Omental fat pad (tissue), 4 donors: ENCODE data around the gene TET2. TPM values are rescaled to one million over a fixed set of nuclear protein-coding genes. Genes with fewer than 3 reads are reported as not detected.

Experiments used
- ATAC-seq: fragments of 150-250 bp; one replicate; pipeline ENCODE4 v1.9.1; 2016; ENCODE audit warnings: mild to moderate bottlenecking, moderate library complexity; ENCODE audit not compliant: low FRiP score
- DNase-seq: peaks from one replicate; pipeline ENCODE4 v3.0.0-alpha.2; 2019; ENCODE audit warnings: low spot score
- total RNA-seq, 4 donors: library from RNA; depleted of rRNA; stranded (reverse); fragments of >200 nt; gene quantifications; one replicate each; pipeline ENCODE4 v1.1.0, GENCODE V29; 2016
- TF ChIP-seq, protein P1 (sequence below), 3 donors: fragments of 450-650 bp; IDR thresholded peaks; one replicate each; pipeline ENCODE4 v1.5.1; 2016 to 2017; ENCODE audit warnings: antibody characterized with exemption in 3 of 3, mild to moderate bottlenecking in 3 of 3, moderate library complexity in 2 of 3

Gene TET2
- total RNA-seq, result 10 to 100 TPM; 17.7 to 36.7 (median 22.1) TPM

DNA sequence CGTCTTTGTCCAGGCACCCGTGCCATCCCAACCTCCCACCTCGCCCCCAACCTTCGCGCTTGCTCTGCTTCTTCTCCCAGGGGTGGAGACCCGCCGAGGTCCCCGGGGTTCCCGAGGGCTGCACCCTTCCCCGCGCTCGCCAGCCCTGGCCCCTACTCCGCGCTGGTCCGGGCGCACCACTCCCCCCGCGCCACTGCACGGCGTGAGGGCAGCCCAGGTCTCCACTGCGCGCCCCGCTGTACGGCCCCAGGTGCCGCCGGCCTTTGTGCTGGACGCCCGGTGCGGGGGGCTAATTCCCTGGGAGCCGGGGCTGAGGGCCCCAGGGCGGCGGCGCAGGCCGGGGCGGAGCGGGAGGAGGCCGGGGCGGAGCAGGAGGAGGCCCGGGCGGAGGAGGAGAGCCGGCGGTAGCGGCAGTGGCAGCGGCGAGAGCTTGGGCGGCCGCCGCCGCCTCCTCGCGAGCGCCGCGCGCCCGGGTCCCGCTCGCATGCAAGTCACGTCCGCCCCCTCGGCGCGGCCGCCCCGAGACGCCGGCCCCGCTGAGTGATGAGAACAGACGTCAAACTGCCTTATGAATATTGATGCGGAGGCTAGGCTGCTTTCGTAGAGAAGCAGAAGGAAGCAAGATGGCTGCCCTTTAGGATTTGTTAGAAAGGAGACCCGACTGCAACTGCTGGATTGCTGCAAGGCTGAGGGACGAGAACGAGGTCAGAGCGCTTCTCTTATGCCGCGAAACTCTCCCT lies at the start of gene TET2:
TET2 (plus strand) TSS at position 601 of the 740 bp plus-strand sequence. CDS start 87,067 bp downstream, outside the sequence.
- peak; percentile 28 for DNase-seq
- ATAC-seq, result peak; percentile 82
- TF ChIP-seq, protein P1, sequence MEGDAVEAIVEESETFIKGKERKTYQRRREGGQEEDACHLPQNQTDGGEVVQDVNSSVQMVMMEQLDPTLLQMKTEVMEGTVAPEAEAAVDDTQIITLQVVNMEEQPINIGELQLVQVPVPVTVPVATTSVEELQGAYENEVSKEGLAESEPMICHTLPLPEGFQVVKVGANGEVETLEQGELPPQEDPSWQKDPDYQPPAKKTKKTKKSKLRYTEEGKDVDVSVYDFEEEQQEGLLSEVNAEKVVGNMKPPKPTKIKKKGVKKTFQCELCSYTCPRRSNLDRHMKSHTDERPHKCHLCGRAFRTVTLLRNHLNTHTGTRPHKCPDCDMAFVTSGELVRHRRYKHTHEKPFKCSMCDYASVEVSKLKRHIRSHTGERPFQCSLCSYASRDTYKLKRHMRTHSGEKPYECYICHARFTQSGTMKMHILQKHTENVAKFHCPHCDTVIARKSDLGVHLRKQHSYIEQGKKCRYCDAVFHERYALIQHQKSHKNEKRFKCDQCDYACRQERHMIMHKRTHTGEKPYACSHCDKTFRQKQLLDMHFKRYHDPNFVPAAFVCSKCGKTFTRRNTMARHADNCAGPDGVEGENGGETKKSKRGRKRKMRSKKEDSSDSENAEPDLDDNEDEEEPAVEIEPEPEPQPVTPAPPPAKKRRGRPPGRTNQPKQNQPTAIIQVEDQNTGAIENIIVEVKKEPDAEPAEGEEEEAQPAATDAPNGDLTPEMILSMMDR (IDR thresholded peaks at IDR 0.05), result no peak

DNA sequence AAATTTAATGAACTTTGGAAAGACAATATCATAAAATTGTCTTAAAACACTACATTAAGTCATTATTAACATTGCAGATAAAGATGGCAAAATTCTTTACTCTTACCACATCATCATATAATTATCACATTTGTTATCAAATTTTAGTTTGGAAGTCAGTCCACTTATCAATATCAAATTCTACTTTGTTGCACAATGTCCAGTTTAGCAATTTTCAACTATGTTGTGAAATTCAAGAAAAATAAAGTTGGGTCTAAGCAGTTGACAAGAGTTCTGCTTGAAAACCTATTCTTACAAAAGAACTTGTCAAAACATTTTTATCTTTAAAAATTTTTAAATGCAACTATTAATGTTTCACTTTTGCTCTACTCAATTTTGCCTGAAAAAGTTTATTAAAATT lies 44.7 kb upstream of the TET2 start:
- no peak for ATAC-seq
- TF ChIP-seq, protein P1 (IDR thresholded peaks at IDR 0.05), result no peak

DNA sequence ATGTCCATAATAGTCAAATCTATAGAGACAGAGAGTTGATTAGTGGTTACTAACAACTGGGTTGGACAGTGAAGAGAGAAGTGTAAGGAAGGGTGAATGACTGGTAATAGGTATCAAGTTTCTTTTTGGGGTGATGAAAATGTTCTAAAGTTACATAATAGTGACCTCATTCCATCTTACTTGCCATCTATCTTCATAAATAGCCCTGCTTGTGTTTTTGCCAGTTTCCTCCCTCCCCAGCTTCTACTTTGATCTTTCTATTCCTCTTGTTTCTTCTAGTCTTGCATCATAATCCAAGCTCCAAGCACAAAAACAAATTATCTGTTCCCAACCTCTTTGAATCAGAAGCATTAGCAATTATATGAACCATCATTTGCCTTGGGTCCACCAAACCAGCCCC lies 40.2 kb upstream of the TET2 start:
- TF ChIP-seq, protein P1 (IDR thresholded peaks at IDR 0.05), result no peak
- DNase-seq, result no peak

More for the DNA sequence above, 44.7 kb upstream of the TET2 start:
- no peak for DNase-seq

GRCh38 chr4:105107095-105107856 lies 39.4 kb upstream of the TET2 start:
- no peak for DNase-seq
- no peak for ATAC-seq
- TF ChIP-seq, protein P1 (IDR thresholded peaks at IDR 0.05), result no peak

More for the DNA sequence above, 40.2 kb upstream of the TET2 start:
- peak; percentile 82 for ATAC-seq

GRCh38 chr4:105108971-105109370 lies 37.7 kb upstream of the TET2 start:
- DNase-seq (no peak), ATAC-seq (no peak)

GRCh38 chr4:105112274-105112673 lies 34.4 kb upstream of the TET2 start:
- DNase-seq (no peak), ATAC-seq (no peak)
- TF ChIP-seq, protein P1 (IDR thresholded peaks at IDR 0.05), result no peak

More at GRCh38 chr4:105108971-105109370, 37.7 kb upstream of the TET2 start:
- TF ChIP-seq, protein P1 (IDR thresholded peaks at IDR 0.05), result no peak
